Bronchial epithelial cell (primary cell): ENCODE results near the gene ANGEL1. TPM values are rescaled to one million over a fixed set of nuclear protein-coding genes. Genes with fewer than 3 reads are reported as not detected.

Source experiments
- DNase-seq: peaks from one replicate; pipeline ENCODE4 v3.0.0-alpha.2; 2010; ENCODE audit warnings: low read depth
- FAIRE-seq: peaks from 2 replicates; lab custom pipeline; 2011; peaks lifted over from hg19 to GRCh38; lab: Jason Lieb, UNC
- H3K27me3 ChIP-seq: 2 replicates; pipeline ENCODE4 v1.5.1; 2011; ENCODE audit warnings: low read length; ENCODE audit not compliant: control insufficient read depth, insufficient read depth
- H3K36me3 ChIP-seq: 2 replicates; pipeline ENCODE4 v1.5.1; 2011; ENCODE audit warnings: low read length; ENCODE audit not compliant: control insufficient read depth, insufficient read depth
- H3K4me3 ChIP-seq: 2 replicates; pipeline ENCODE4 v1.5.1; 2011; ENCODE audit warnings: mild to moderate bottlenecking, low read depth, low read length, control low read depth
- total RNA-seq: library from RNA; depleted of rRNA; stranded (reverse); fragments of >200 nt; gene quantifications from 2 replicates; pipeline ENCODE4 v1.2.1, GENCODE V29; 2014
- TF ChIP-seq, protein P1 (sequence below): IDR thresholded peaks from 2 replicates; pipeline ENCODE4 v1.5.1; 2011; ENCODE audit warnings: mild to moderate bottlenecking, moderate library complexity, low read length, control low read depth, inconsistent platforms; ENCODE audit not compliant: insufficient read depth, severe bottlenecking

The ANGEL1 gene
- total RNA-seq, 1 donor from 2014 or later: 6.1 TPM

DNA sequence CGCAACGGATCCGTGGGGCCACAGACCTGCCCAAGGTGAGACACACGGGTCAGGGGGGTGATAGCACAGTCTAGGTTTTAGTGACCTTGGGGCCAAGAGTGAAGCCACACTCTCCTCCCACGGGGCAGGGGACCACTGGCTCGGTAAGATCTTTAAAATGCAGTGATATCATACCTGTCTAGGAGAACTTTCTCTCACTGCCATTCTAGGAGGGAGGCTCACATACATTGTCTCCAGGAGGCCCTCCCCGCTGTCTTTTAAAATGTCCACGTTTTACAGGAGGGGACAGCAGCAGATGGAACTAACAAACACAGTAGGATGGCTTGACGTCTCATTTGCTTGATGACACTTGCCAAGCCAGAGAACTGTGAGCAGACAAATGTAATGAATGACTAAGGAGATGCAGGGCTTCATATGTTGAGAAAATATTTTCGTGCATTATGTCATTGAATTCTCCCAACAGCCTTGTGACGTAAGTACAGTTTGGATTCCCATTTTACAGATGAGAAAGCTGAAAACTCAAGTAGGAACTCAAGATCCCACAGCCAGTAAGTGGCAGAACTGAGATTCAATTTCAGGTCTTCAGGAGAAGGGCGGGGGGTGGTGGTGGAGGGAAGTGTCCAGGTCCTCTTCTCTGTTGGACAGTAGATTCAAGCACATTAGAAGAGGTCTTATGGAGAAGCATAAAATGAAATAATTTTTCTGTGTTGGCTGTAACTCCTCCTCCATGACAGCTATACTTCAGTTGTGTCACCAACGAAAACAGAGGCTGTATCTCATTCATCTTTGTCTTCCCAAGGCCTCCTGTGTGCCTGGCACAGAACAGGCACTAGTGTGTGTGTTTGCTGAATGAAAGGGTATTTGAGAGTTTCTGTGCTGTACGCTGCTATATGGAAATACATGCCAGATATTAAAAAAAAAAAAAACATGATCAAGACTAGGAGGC is 49.3 kb downstream of the ANGEL1 start:
- H3K36me3 ChIP-seq: no peaks in the 10 kb centered on the region
- DNase-seq (no peak), FAIRE-seq (peak; percentile 7)
- H3K27me3 ChIP-seq: peaks cover 9% of the 10 kb centered on the region
- TF ChIP-seq, protein P1, sequence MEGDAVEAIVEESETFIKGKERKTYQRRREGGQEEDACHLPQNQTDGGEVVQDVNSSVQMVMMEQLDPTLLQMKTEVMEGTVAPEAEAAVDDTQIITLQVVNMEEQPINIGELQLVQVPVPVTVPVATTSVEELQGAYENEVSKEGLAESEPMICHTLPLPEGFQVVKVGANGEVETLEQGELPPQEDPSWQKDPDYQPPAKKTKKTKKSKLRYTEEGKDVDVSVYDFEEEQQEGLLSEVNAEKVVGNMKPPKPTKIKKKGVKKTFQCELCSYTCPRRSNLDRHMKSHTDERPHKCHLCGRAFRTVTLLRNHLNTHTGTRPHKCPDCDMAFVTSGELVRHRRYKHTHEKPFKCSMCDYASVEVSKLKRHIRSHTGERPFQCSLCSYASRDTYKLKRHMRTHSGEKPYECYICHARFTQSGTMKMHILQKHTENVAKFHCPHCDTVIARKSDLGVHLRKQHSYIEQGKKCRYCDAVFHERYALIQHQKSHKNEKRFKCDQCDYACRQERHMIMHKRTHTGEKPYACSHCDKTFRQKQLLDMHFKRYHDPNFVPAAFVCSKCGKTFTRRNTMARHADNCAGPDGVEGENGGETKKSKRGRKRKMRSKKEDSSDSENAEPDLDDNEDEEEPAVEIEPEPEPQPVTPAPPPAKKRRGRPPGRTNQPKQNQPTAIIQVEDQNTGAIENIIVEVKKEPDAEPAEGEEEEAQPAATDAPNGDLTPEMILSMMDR: no peak
- no peak overlapping the region for H3K4me3 ChIP-seq

GRCh38 chr14:76762411-76763095 is 50.1 kb downstream of the ANGEL1 start:
- Histone ChIP-seq H3K36me3 (no peaks in the 10 kb centered on the region), H3K27me3 (peaks cover 9% of the 10 kb centered on the region), H3K4me3 (peak overlapping the region; percentile 32)
- DNase-seq: no peak
- TF ChIP-seq, protein P1: no peak
- no peak for FAIRE-seq

GRCh38 chr14:76761960-76762410 is 50.7 kb downstream of the ANGEL1 start:
- TF ChIP-seq, protein P1: no peak
- Histone ChIP-seq H3K36me3 (no peaks in the 10 kb centered on the region), H3K4me3 (peak overlapping the region; percentile 32), H3K27me3 (peaks cover 9% of the 10 kb centered on the region)
- DNase-seq (no peak), FAIRE-seq (no peak)

- Histone ChIP-seq H3K36me3 (no peaks in the 10 kb centered on the region), H3K4me3 (peak within 1 kb of the TSS; percentile 32), H3K27me3 (peaks cover 9% of the 10 kb centered on the region)
- FAIRE-seq: no peak
- DNase-seq: peak; percentile 22
- TF ChIP-seq, protein P1: no peak
Measured at GRCh38 chr14:76761136-76761959, 51.3 kb downstream of the ANGEL1 start, which contains the start of gene VASH1. Gene VASH1 (plus strand): TSS chr14:76761468. CDS start chr14:76762822, 1,354 bp downstream.

GRCh38 chr14:76760331-76761135 is 52.1 kb downstream of the ANGEL1 start:
- Histone ChIP-seq H3K4me3 (no peak overlapping the region), H3K27me3 (peaks cover 9% of the 10 kb centered on the region), H3K36me3 (no peaks in the 10 kb centered on the region)
- DNase-seq: no peak
- no peak for FAIRE-seq
- TF ChIP-seq, protein P1: no peak
